ENCODE data around the gene C2orf92.
"Not testable (repeated sequence)": the region's sequence is repeated elsewhere in the genome, so short reads cannot be mapped to it uniquely, and the experiment has no call there.

Gene C2orf92

DNA sequence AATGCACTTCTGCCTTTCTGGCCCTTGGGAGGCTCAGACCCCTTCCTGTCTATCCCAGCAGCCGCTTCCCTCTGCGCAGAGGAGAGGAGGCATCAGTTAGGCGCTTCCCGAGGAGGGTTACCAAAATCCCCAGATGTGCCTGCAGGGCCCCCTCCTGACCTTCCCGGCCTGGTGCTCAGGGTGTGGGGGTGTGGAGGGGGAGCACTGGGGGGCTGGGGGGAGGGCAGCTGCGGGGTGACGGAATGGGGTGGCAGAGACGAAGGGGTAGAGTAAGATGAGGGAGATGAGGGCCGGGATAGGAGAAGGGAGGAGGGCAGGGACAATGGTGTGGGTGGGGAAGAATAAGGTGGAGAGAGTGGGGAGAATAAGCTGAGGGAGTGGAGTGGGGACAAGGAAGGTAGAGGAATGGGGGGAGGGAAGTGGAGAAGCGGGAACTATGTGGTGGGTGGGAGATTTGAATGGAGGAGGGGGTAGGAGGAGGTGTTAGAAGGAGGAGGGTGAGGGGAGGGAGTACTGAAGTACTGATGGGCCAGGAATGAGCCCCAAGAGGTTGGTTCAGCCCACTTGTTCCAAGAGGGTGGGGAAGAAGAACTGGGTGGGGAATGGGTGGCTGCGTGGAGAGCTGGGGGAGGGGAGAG lies 37.3 kb downstream of the C2orf92 start:
- no peak overlapping the region for H3K4me3 Mint-ChIP-seq
- H3K4me1 Mint-ChIP-seq, result peaks cover 6% of the 10 kb centered on the region
- no peaks in the 10 kb centered on the region for H3K9me3 Mint-ChIP-seq
- no peak overlapping the region for H3K27ac Mint-ChIP-seq
- H3K27me3 Mint-ChIP-seq (ENCODE audit: low read depth), result peaks cover 3% of the 10 kb centered on the region
- TF ChIP-seq, protein P1, sequence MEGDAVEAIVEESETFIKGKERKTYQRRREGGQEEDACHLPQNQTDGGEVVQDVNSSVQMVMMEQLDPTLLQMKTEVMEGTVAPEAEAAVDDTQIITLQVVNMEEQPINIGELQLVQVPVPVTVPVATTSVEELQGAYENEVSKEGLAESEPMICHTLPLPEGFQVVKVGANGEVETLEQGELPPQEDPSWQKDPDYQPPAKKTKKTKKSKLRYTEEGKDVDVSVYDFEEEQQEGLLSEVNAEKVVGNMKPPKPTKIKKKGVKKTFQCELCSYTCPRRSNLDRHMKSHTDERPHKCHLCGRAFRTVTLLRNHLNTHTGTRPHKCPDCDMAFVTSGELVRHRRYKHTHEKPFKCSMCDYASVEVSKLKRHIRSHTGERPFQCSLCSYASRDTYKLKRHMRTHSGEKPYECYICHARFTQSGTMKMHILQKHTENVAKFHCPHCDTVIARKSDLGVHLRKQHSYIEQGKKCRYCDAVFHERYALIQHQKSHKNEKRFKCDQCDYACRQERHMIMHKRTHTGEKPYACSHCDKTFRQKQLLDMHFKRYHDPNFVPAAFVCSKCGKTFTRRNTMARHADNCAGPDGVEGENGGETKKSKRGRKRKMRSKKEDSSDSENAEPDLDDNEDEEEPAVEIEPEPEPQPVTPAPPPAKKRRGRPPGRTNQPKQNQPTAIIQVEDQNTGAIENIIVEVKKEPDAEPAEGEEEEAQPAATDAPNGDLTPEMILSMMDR (IDR thresholded peaks at IDR 0.05; ENCODE audit: unreplicated experiment in 3 of 3), result no peak
- no peaks in the 10 kb centered on the region for H3K36me3 Mint-ChIP-seq (ENCODE audit: low read depth)

DNA sequence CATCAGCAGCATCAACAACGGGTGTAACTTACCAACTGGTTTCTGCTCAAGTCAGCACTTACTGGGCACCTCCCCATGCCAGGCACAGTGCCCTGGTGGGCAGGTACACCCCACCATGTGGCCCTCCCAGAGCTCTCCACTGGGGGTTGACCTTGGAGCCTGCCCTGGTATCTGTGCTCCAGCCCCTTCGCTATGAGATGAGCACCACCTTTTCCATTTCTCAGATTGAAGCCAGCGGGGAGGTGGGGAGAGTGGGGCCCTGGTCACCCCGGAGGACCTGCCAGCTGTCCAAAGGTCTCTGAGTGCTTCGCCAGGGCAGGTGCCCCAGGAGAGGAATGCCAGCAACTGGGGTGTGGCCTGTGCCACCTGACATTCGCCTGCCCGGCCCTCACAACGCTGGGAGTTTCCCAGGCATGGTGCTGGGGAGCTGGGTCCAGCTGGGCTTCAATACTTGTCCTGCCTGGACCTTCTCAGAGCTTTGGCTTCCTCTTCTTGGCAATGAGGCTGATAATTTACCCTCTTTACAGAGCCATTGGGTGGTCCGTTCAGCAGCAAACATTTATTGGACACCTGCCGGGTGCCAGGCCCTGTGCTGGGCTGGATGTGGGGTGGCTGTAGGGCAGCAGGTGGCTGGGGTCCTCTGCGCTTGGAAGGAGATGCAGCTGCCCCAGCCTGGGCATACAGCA lies 38.0 kb downstream of the C2orf92 start:
- H3K9me3 Mint-ChIP-seq, result no peaks in the 10 kb centered on the region
- peaks cover 10% of the 10 kb centered on the region for H3K4me1 Mint-ChIP-seq
- TF ChIP-seq, protein P1 (IDR thresholded peaks at IDR 0.05; ENCODE audit: unreplicated experiment in 3 of 3), result no peak
- H3K36me3 Mint-ChIP-seq (ENCODE audit: low read depth), result no peaks in the 10 kb centered on the region
- H3K27me3 Mint-ChIP-seq (ENCODE audit: low read depth), result peaks cover 3% of the 10 kb centered on the region
- H3K27ac Mint-ChIP-seq, result no peak overlapping the region
- no peak overlapping the region for H3K4me3 Mint-ChIP-seq

DNA sequence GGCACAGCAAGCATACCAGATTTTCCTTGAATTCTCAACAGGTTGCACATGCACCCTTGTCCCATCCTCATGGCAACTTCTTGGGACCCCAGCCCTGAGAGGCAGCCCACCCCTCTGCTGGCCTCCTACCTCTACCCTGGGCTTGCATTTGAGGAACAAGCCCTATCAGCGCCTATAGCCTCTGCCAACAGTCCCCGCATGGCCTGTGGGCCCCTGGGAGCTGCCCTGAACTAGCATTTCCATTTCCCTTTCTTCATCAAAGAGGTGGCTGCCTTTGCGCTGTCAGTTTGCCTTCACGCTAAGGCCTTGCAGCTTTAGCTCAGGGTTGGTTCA lies 38.5 kb downstream of the C2orf92 start:
- no peaks in the 10 kb centered on the region for H3K36me3 Mint-ChIP-seq (ENCODE audit: low read depth)
- TF ChIP-seq, protein P1 (IDR thresholded peaks at IDR 0.05; ENCODE audit: unreplicated experiment in 3 of 3), result no peak
- no peak overlapping the region for H3K27ac Mint-ChIP-seq
- peaks cover 3% of the 10 kb centered on the region for H3K27me3 Mint-ChIP-seq (ENCODE audit: low read depth)
- no peak overlapping the region for H3K4me3 Mint-ChIP-seq
- H3K9me3 Mint-ChIP-seq, result no peaks in the 10 kb centered on the region
- peaks cover 10% of the 10 kb centered on the region for H3K4me1 Mint-ChIP-seq

DNA sequence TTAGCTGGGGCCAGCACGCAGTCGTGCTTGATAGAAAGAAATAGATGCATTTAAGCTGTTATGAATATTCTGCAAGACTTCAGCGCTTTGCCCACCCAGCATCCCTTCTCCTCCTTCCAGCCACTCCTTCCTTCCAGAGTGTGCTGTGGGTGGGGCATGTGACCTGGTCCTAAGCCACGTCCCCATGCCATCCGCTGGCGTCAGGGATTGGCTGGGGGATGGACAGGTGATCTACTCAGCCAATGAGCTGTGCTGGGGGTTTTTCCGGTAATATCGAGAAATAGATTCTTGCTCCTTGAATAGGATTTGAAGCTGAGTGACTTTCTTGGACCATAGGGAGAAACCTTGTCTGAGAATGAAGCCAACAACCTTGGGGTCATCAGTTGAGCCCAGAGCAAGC lies 39.1 kb downstream of the C2orf92 start:
- H3K4me3 Mint-ChIP-seq, result no peak overlapping the region
- H3K9me3 Mint-ChIP-seq, result no peaks in the 10 kb centered on the region
- H3K36me3 Mint-ChIP-seq (ENCODE audit: low read depth), result no peaks in the 10 kb centered on the region
- TF ChIP-seq, protein P1 (IDR thresholded peaks at IDR 0.05; ENCODE audit: unreplicated experiment in 3 of 3), result no peak
- peaks cover 14% of the 10 kb centered on the region for H3K4me1 Mint-ChIP-seq
- peaks cover 3% of the 10 kb centered on the region for H3K27me3 Mint-ChIP-seq (ENCODE audit: low read depth)
- H3K27ac Mint-ChIP-seq, result no peak overlapping the region

DNA sequence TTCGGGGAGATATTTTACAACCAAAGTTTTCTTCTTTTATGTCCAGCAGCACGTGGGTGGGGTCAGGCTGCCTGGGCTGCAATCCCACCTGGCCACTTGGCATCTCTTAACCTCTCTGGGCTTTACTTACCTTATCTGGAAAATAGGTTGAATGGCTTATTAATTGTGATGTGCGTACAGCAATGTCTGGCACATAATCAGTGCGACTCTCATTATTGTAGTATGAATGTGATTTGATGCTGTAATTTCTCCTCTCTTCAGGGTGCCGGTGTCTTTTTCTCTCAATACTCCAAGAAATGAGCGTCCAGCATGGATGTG lies 41.8 kb downstream of the C2orf92 start:
- H3K27ac Mint-ChIP-seq, result peak overlapping the region in 2 of 3 experiments; percentile 15 to 68
- H3K27me3 Mint-ChIP-seq (ENCODE audit: low read depth), result peaks cover 3% of the 10 kb centered on the region
- H3K9me3 Mint-ChIP-seq, result no peaks in the 10 kb centered on the region
- no peaks in the 10 kb centered on the region for H3K36me3 Mint-ChIP-seq (ENCODE audit: low read depth)
- no peak overlapping the region for H3K4me3 Mint-ChIP-seq
- TF ChIP-seq, protein P1 (IDR thresholded peaks at IDR 0.05; ENCODE audit: unreplicated experiment in 3 of 3), result no peak
- H3K4me1 Mint-ChIP-seq, result peaks cover 18% of the 10 kb centered on the region

DNA sequence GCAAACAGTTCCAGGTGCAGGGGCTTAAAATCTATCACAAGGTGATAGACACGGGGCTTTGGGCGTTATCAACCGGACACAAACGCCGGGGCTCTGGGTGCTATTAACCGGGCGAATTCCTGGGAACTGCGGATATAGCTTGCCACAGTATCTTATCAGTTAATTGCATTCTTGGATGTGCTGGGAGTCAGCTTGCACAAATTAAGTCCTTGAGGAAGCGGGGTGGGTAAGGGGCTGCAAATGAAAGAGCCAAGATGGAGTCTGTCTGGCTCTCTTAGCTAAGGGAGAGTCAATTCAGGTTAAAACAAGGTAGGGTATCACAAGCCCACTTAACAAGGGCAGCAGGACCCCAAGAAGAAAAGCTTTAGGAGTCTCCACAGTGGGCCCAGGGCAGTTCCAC lies 42.7 kb downstream of the C2orf92 start:
- Mint-ChIP-seq H3K27ac (peak overlapping the region; percentile 15 to 68 (median 44)), H3K4me1 (peaks cover 25% of the 10 kb centered on the region)
- H3K36me3 Mint-ChIP-seq (ENCODE audit: low read depth); H3K4me3 Mint-ChIP-seq; H3K27me3 Mint-ChIP-seq (ENCODE audit: low read depth); H3K9me3 Mint-ChIP-seq: not testable (repeated sequence)

All from nephron (organoid).